CD4-positive, alpha-beta T cell treated with Interleukin-2 at 100 ng/mL for 4 hours (primary cell): Measurements from ENCODE around the gene LMLN.
"Not testable (repeated sequence)": the region's sequence is repeated elsewhere in the genome, so short reads cannot be mapped to it uniquely, and the experiment has no call there.

Experiments
- DNase-seq: peaks from one replicate; pipeline ENCODE4 v3.0.0-alpha.2; 2020; ENCODE audit warnings: low spot score

LMLN gene

GRCh38 chr3:198027045-198027798 is 67.2 kb downstream of the LMLN start:
- no peak for DNase-seq

GRCh38 chr3:198027799-198028390 is 67.9 kb downstream of the LMLN start:
- DNase-seq: no peak

GRCh38 chr3:198028718-198029117 is 68.7 kb downstream of the LMLN start:
- no peak for DNase-seq

GRCh38 chr3:198030125-198030524 is 70.1 kb downstream of the LMLN start:
- no peak for DNase-seq

GRCh38 chr3:198030726-198031125 is 70.7 kb downstream of the LMLN start:
- DNase-seq: no peak

GRCh38 chr3:198032039-198032936 is 72.3 kb downstream of the LMLN start:
- DNase-seq: no peak

GRCh38 chr3:198043119-198043518 is 83.1 kb downstream of the LMLN start:
- no peak for DNase-seq

GRCh38 chr3:198046120-198046857 is 86.3 kb downstream of the LMLN start:
- DNase-seq: no peak

- DNase-seq: no peak
These were observed 88.4 kb downstream of the LMLN start for GRCh38 chr3:198048445-198048844.

GRCh38 chr3:198051836-198052235 is 91.8 kb downstream of the LMLN start:
- DNase-seq: no peak

- DNase-seq: not testable (repeated sequence)
These were observed 93.4 kb downstream of the LMLN start for GRCh38 chr3:198053462-198053861.

GRCh38 chr3:198061119-198062067 is 101.4 kb downstream of the LMLN start:
- DNase-seq: no peak

GRCh38 chr3:198062068-198062465 is 102.0 kb downstream of the LMLN start:
- no peak for DNase-seq

GRCh38 chr3:198064420-198064819 is 104.4 kb downstream of the LMLN start:
- no peak for DNase-seq

- DNase-seq: no peak
These were observed 105.9 kb downstream of the LMLN start for GRCh38 chr3:198065897-198066296.

GRCh38 chr3:198067416-198067815 is 107.4 kb downstream of the LMLN start:
- no peak for DNase-seq

- no peak for DNase-seq
These were observed 110.9 kb downstream of the LMLN start for GRCh38 chr3:198070871-198071270.

- peak; percentile 49 for DNase-seq
These were observed 111.7 kb downstream of the LMLN start for GRCh38 chr3:198071602-198072287.

- no peak for DNase-seq
These were observed 116.8 kb downstream of the LMLN start for GRCh38 chr3:198076722-198077308.
